Hepatocyte (in vitro differentiated cells): ENCODE data around the gene RNF11. TPM values are rescaled to one million over a fixed set of nuclear protein-coding genes. Genes with fewer than 3 reads are reported as not detected.
A peak's percentile ranks its signal among the peaks of the same experiment; 100 is the strongest.
"Not testable (repeated sequence)": the region's sequence is repeated elsewhere in the genome, so short reads cannot be mapped to it uniquely, and the experiment has no call there.

Experiments
- DNase-seq: peaks from one replicate; pipeline ENCODE4 v3.0.0-alpha.2; 2016; ENCODE audit warnings: low spot score
- H2AFZ ChIP-seq: fragments of 200-600 bp; sonication (generic); 2 replicates; pipeline ENCODE4 v1.6.0; 2016; ENCODE audit warnings: antibody characterized with exemption, mild to moderate bottlenecking
- H3K27ac ChIP-seq: fragments of 200-600 bp; sonication (generic); 2 replicates; pipeline ENCODE4 v1.5.1; 2016; ENCODE audit warnings: mild to moderate bottlenecking
- H3K27me3 ChIP-seq: fragments of 200-600 bp; sonication (generic); 2 replicates; pipeline ENCODE4 v1.6.1; 2016
- H3K36me3 ChIP-seq: fragments of 200-600 bp; sonication (generic); replicated peaks from 2 replicates; pipeline ENCODE4 v1.5.1; 2016; ENCODE audit warnings: low read depth; ENCODE audit not compliant: insufficient read depth
- H3K4me1 ChIP-seq: fragments of 200-600 bp; sonication (generic); 2 replicates; pipeline ENCODE4 v1.5.1; 2016; ENCODE audit warnings: mild to moderate bottlenecking, moderate library complexity; ENCODE audit not compliant: insufficient read depth
- H3K4me2 ChIP-seq: fragments of 200-600 bp; sonication (generic); 2 replicates; pipeline ENCODE4 v1.6.0; 2016
- H3K4me3 ChIP-seq: fragments of 200-600 bp; sonication (generic); 2 replicates; pipeline ENCODE4 v1.5.1; 2016; ENCODE audit warnings: mild to moderate bottlenecking
- H3K79me2 ChIP-seq: fragments of 200-600 bp; sonication (generic); 2 replicates; pipeline ENCODE4 v1.6.0; 2017; ENCODE audit warnings: mild to moderate bottlenecking
- H3K9me2 ChIP-seq: fragments of 200-600 bp; sonication (generic); replicated peaks from 2 replicates; pipeline ENCODE4 v1.6.0; 2017; ENCODE audit warnings: mild to moderate bottlenecking; ENCODE audit not compliant: insufficient read depth
- H3K9me3 ChIP-seq: fragments of 200-600 bp; sonication (generic); 2 replicates; pipeline ENCODE4 v1.5.1; 2016; ENCODE audit warnings: low read depth, mild to moderate bottlenecking
- H4K20me1 ChIP-seq: fragments of 200-600 bp; sonication (generic); 2 replicates; pipeline ENCODE4 v1.6.0; 2016; ENCODE audit warnings: mild to moderate bottlenecking; ENCODE audit not compliant: insufficient read depth, poor library complexity, severe bottlenecking
- CTCF ChIP-seq: fragments of 200-600 bp; sonication (generic); IDR thresholded peaks from 2 replicates; pipeline ENCODE4 v1.5.1; 2016; ENCODE audit warnings: antibody characterized with exemption, mild to moderate bottlenecking; ENCODE audit not compliant: poor library complexity
- EZH2 ChIP-seq: fragments of 200-600 bp; sonication (generic); IDR thresholded peaks from 2 replicates; pipeline ENCODE4 v1.6.1; 2016; ENCODE audit warnings: antibody characterized with exemption, mild to moderate bottlenecking, borderline replicate concordance
- EZH2phosphoT487 ChIP-seq: fragments of 200-600 bp; sonication (generic); IDR thresholded peaks from one replicate; pipeline ENCODE4 v1.6.1; 2018; ENCODE audit warnings: antibody characterized with exemption, mild to moderate bottlenecking, low read depth, moderate library complexity; ENCODE audit not compliant: unreplicated experiment, severe bottlenecking
- WGBS: methylation state at CpG from one replicate; pipeline ENCODE4 v1.1.6; 2016; ENCODE audit warnings: low lambda C conversion rate; ENCODE audit errors: missing lambda C conversion rate; 5-methylcytosine and 5-hydroxymethylcytosine counted together
- polyA plus RNA-seq: library from polyadenylated mRNA; unstranded; fragments of >200 nt; fragmentation: Nextera tagmentation; extraction: Ambion mirVana; gene quantifications from 2 replicates; pipeline ENCODE4 v1.2.1, GENCODE V29; 2016
- total RNA-seq: library from RNA; depleted of rRNA; stranded (reverse); fragments of >200 nt; gene quantifications from 2 replicates; pipeline ENCODE4 v1.2.3, GENCODE V29; 2014

Gene RNF11
- total and polyA plus RNA-seq, 2 experiments from 2014 or later, result 55.9 to 99.8 TPM

GRCh38 chr1:51230501-51231078 is 5.5 kb upstream of the RNF11 start:
- H3K36me3 ChIP-seq, result no peaks in the 10 kb centered on the region
- no peak overlapping the region for H2AFZ ChIP-seq
- 86% methylated on average over 5 of the region's 5 CpGs for WGBS
- DNase-seq, result peak; percentile 6
- H3K4me1 ChIP-seq, result peaks cover 9% of the 10 kb centered on the region
- H4K20me1 ChIP-seq, result no peaks in the 10 kb centered on the region
- TF ChIP-seq EZH2phosphoT487 (no peak), CTCF (no peak), EZH2 (no peak)
- no peak overlapping the region for H3K27ac ChIP-seq
- H3K4me2 ChIP-seq, result no peak overlapping the region
- H3K79me2 ChIP-seq, result peaks cover 5% of the 10 kb centered on the region
- no peaks in the 10 kb centered on the region for H3K27me3 ChIP-seq
- no peaks in the 10 kb centered on the region for H3K9me2 ChIP-seq
- H3K9me3 ChIP-seq, result no peaks in the 10 kb centered on the region
- no peak overlapping the region for H3K4me3 ChIP-seq

GRCh38 chr1:51231120-51231519 is 5.0 kb upstream of the RNF11 start:
- H3K27me3 ChIP-seq, result no peaks in the 10 kb centered on the region
- H3K4me2 ChIP-seq, result no peak overlapping the region
- H3K4me3 ChIP-seq, result no peak overlapping the region
- no peak overlapping the region for H2AFZ ChIP-seq
- peaks cover 9% of the 10 kb centered on the region for H3K4me1 ChIP-seq
- 84% methylated on average over 3 of the region's 3 CpGs for WGBS
- no peaks in the 10 kb centered on the region for H3K36me3 ChIP-seq
- DNase-seq, result no peak
- no peaks in the 10 kb centered on the region for H3K9me3 ChIP-seq
- no peak for TF ChIP-seq EZH2
- TF ChIP-seq CTCF, result no peak
- no peak for TF ChIP-seq EZH2phosphoT487
- H3K79me2 ChIP-seq, result peaks cover 5% of the 10 kb centered on the region
- H3K9me2 ChIP-seq, result no peaks in the 10 kb centered on the region
- H4K20me1 ChIP-seq, result no peaks in the 10 kb centered on the region
- H3K27ac ChIP-seq, result no peak overlapping the region

GRCh38 chr1:51231896-51232295 is 4.2 kb upstream of the RNF11 start:
- Histone ChIP-seq H3K27me3 (no peaks in the 10 kb centered on the region), H3K36me3 (no peaks in the 10 kb centered on the region), H3K4me3 (no peak overlapping the region), H3K4me1 (peaks cover 9% of the 10 kb centered on the region), H3K9me2 (no peaks in the 10 kb centered on the region), H2AFZ (no peak overlapping the region), H3K79me2 (peaks cover 12% of the 10 kb centered on the region), H3K27ac (no peak overlapping the region), H3K4me2 (no peak overlapping the region), H3K9me3 (no peaks in the 10 kb centered on the region), H4K20me1 (peaks cover 2% of the 10 kb centered on the region)
- DNase-seq, result no peak
- TF ChIP-seq CTCF, result no peak
- no peak for TF ChIP-seq EZH2
- no peak for TF ChIP-seq EZH2phosphoT487

DNA sequence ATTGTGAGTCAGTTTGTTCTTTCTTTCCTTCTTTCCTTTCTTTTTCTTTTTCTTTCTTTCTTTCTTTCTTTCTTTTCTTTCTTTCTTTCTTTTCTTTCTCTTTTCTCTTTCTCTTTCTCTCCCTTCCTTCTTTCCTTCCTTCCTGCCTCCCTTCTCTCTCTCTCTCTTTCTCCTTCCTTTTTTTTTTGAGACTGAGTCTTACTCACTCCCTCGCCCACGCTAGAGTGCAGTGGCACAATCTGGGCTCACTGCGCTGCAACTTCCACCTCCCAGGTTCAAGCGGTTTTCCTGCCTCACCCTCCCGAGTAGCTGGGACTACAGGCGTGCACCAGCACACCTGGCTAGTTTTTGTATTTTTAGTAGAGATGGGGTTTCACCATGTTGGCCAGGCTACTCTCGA is 1.8 kb upstream of the RNF11 start:
- H3K9me2 ChIP-seq, H3K36me3 ChIP-seq, H3K27ac ChIP-seq, DNase-seq, H3K4me3 ChIP-seq, H3K4me2 ChIP-seq, H3K4me1 ChIP-seq, H2AFZ ChIP-seq, H3K9me3 ChIP-seq, H3K27me3 ChIP-seq: not testable (repeated sequence)
- Histone ChIP-seq H4K20me1 (peaks cover 23% of the 10 kb centered on the region), H3K79me2 (peaks cover 35% of the 10 kb centered on the region)
- WGBS, result 83% methylated on average over 7 of the region's 7 CpGs
